HG02759 (cell line): Measurements from ENCODE around the gene ACAD11.

ENCODE experiments used
- ATAC-seq: cut with Tn5 transposase; IDR thresholded peaks from one replicate; pipeline ENCODE4 v1.9.1; 2021; ENCODE audit warnings: mild to moderate bottlenecking, moderate library complexity; ENCODE audit not compliant: unreplicated experiment

Gene ACAD11

GRCh38 chr3:132513057-132513456 lies 146.6 kb downstream of the ACAD11 start:
- no peak for ATAC-seq

GRCh38 chr3:132509506-132509905 lies 150.1 kb downstream of the ACAD11 start:
- no peak for ATAC-seq

DNA sequence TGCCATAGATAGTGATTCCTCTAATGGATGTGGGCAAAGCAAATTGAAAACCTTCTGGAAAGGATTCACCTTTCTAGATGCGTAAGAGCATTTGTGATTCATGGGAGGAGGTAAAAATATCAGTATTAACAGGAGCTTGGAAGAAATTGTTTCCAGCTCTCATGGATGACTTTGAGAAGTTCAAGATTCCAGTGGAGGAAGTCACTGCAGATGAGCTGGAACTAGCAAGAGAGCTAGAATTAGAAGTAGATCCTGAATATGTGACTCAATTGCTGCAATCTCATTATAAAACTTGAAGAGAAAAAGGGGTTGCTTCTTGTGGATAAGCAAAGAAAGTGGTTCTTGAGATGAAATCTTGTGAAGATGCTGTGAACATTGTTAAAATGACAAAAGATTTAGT lies 150.5 kb downstream of the ACAD11 start:
- ATAC-seq: no peak
